Kidney (tissue), 14 donors: ENCODE measurements around the gene FBF1. TPM values are rescaled to one million over a fixed set of nuclear protein-coding genes. Genes with fewer than 3 reads are reported as not detected.

Experiments used
- DNase-seq, 5 donors: peaks; one replicate each; pipeline ENCODE4 v3.0.0-alpha.2; 2013 to 2020
- FAIRE-seq: peaks from 2 replicates; lab custom pipeline; 2012; peaks lifted over from hg19 to GRCh38; lab: Jason Lieb, UNC
- H3K27ac ChIP-seq, 2 donors: one replicate each; pipeline ENCODE4 v1.7.0; 2013; ENCODE audit warnings: low read depth in 2 of 2, low read length in 2 of 2, inconsistent platforms in 1 of 2
- H3K27me3 ChIP-seq: one replicate; pipeline ENCODE4 v1.7.1; 2013; ENCODE audit warnings: low read length, inconsistent platforms; ENCODE audit not compliant: control insufficient read depth, insufficient read depth
- H3K36me3 ChIP-seq, 3 donors: one replicate each; pipeline versions ENCODE4 v1.7.0 to v1.7.1; 2013; ENCODE audit warnings: low read length in 3 of 3, control low read depth in 1 of 3, inconsistent platforms in 1 of 3; ENCODE audit not compliant: insufficient read depth in 3 of 3, control insufficient read depth in 2 of 3
- H3K4me1 ChIP-seq, 3 donors: one replicate each; pipeline versions ENCODE4 v1.7.0 to v1.7.1; 2013; ENCODE audit warnings: low read length in 3 of 3, inconsistent platforms in 1 of 3, low read depth in 1 of 3; ENCODE audit not compliant: control insufficient read depth in 2 of 3, insufficient read depth in 2 of 3
- H3K4me3 ChIP-seq, 3 donors: one replicate each; pipeline versions ENCODE4 v1.7.0 to v1.8.1; 2013; ENCODE audit warnings: low read length in 3 of 3, control low read depth in 1 of 3, inconsistent platforms in 1 of 3
- H3K9ac ChIP-seq, 3 donors: one replicate each; pipeline versions ENCODE4 v1.7.0 to v1.7.1; 2013; ENCODE audit warnings: low read length in 3 of 3, control low read depth in 1 of 3, inconsistent platforms in 1 of 3
- H3K9me3 ChIP-seq, 3 donors: one replicate each; pipeline versions ENCODE4 v1.7.0 to v1.7.1; 2013; ENCODE audit warnings: low read length in 3 of 3, control low read depth in 1 of 3, inconsistent platforms in 1 of 3; ENCODE audit not compliant: control insufficient read depth in 2 of 3, insufficient read depth in 1 of 3
- intact Hi-C: fragments of 100-400 bp; cut with DNase I; formaldehyde crosslinking; loops from one replicate; pipeline ENCODE4 v1.11.1; 2022
- polyA plus RNA-seq: library from polyadenylated mRNA; stranded (reverse); fragments of 350-450 nt; fragmentation: Illumina TruSeq; extraction: RNeasy Lipid Tissue Mini Kit (QIAGEN cat#74804); gene quantifications from one replicate; pipeline ENCODE4 v1.2.3, GENCODE V29; 2014; ENCODE audit warnings: low read depth, low replicate concordance; ENCODE audit not compliant: insufficient read depth
- total RNA-seq: library from RNA; stranded (reverse); fragmentation: NEBNext Ultra II Directional; extraction: Animal tissue kit (Norgen Biotek cat#: 25700); gene quantifications from one replicate; pipeline ENCODE4 v1.2.1, GENCODE V29; 2021
- TF ChIP-seq, protein P1 (sequence below): IDR thresholded peaks from 3 replicates; pipeline ENCODE4 v1.5.1; 2012; ENCODE audit warnings: mild to moderate bottlenecking, moderate library complexity, borderline replicate concordance; ENCODE audit not compliant: insufficient read depth; ENCODE audit errors: extremely low read depth
- donor health status: control.
- donor health status: control.
- donor health status: control.
- donor health status: control.
- donor health status: control.
- donor health status: DM: yes; HTN: yes; CAD: no.
- donor health status: Normal renal cell carcinoma (clear cell type).

Gene FBF1
- total and polyA plus RNA-seq, 2 donors from 2014 or later = 5.7 to 11.5 TPM

DNA sequence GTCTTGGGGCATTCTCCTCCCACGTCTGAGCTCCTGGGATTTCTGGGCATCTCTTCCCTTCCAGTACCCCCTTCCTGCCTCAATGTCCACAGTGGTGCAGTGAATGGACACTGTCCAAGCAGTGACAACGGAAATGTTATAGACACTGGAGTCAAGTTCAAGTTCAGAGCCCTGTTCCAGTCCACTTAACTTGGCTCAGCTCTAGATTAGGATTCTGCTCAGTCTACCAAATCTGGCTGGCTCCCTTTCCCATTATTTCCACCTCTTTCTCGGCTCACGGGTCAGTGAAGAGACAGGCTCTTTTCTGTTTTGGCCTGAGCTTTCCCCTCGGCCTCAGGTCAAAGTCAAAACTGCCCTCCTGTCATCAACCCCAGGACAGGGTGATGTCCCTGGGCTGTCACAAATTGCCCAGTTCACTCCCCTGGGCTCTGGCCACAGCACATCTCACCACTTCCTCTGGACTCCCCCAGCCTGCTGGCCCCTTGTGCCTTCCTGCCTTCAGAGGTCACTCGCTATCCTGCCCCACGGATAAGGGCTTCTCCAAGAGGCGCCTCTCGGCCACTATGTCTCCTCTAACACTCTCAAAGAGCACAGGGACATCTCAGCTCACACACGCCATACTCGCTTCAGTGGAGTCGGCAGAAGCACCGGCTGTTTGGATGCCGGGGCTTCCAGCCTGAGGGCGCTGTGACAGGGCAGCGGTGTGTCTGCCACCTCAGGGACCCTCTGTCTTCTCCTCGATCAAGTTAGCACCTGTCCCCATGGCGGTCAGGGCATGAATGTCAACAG is 18.5 kb downstream of the FBF1 start:
- Histone ChIP-seq H3K9me3 (no peaks in the 10 kb centered on the region), H3K4me1 (peaks cover 0 to 12% (median 0%) of the 10 kb centered on the region in 3 donors), H3K36me3 (peaks cover 0 to 3% (median 0%) of the 10 kb centered on the region in 3 donors), H3K27ac (no peak overlapping the region), H3K4me3 (no peak overlapping the region), H3K27me3 (no peaks in the 10 kb centered on the region), H3K9ac (no peak overlapping the region)
- intact Hi-C loops = no loop called here
- FAIRE-seq (no peak), DNase-seq (peak in 1 of 5 donors; percentile 39)
- TF ChIP-seq, protein P1, sequence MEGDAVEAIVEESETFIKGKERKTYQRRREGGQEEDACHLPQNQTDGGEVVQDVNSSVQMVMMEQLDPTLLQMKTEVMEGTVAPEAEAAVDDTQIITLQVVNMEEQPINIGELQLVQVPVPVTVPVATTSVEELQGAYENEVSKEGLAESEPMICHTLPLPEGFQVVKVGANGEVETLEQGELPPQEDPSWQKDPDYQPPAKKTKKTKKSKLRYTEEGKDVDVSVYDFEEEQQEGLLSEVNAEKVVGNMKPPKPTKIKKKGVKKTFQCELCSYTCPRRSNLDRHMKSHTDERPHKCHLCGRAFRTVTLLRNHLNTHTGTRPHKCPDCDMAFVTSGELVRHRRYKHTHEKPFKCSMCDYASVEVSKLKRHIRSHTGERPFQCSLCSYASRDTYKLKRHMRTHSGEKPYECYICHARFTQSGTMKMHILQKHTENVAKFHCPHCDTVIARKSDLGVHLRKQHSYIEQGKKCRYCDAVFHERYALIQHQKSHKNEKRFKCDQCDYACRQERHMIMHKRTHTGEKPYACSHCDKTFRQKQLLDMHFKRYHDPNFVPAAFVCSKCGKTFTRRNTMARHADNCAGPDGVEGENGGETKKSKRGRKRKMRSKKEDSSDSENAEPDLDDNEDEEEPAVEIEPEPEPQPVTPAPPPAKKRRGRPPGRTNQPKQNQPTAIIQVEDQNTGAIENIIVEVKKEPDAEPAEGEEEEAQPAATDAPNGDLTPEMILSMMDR = no peak

DNA sequence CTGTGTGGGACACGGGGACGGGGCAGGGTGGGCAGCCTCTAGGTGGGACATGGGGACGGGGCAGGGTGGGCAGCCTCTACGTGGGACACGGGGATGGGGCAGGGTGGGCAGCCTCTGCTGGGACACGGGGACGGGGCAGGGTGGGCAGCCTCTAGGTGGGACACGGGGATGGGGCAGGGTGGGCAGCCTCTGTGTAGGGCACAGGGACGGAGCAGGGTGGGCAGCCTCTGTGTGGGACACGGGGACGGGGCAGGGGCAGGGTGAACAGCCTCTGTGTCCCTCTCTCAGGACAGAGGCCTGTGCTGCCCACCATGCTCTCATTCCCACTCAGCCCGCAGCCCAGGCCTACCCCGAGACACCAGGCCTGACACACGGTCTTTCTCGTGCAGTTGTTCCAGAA is 19.2 kb downstream of the FBF1 start:
- H3K9me3 ChIP-seq = no peaks in the 10 kb centered on the region
- H3K27me3 ChIP-seq = no peaks in the 10 kb centered on the region
- H3K27ac ChIP-seq = no peak overlapping the region
- peaks cover 0 to 12% (median 0%) of the 10 kb centered on the region in 3 donors for H3K4me1 ChIP-seq
- intact Hi-C loops = no loop called here
- H3K4me3 ChIP-seq = no peak overlapping the region
- H3K36me3 ChIP-seq = peaks cover 0 to 3% (median 0%) of the 10 kb centered on the region in 3 donors
- FAIRE-seq = no peak
- peak in 1 of 5 donors; percentile 71 for DNase-seq
- H3K9ac ChIP-seq = no peak overlapping the region
- TF ChIP-seq, protein P1 = no peak

DNA sequence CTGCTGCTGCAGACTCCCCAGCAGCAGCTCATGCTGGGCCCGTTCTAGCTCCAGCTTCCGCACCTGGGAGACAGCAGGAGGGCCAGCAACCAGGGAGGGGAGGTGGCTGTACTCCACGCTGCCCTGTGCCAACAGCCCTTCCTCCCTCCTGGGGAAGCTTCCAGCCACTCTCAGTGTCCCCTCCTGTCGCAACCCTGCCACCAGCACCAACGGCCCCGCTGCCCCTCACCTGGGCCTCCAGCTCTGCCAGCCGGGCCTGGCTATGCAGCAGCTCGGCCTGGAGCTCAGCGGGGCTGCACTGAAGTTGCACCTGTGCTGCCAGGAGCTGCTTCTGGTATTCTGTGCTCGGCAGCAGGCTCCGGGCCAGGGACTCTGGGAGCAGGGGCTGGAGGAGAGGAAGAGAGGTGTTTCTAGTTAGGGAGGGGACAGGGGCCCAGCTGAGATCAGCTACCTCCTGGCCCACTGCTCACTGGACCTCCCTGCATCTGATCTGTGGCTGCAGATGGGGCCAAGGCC is 20.7 kb downstream of the FBF1 start:
- Histone ChIP-seq H3K27me3 (no peaks in the 10 kb centered on the region), H3K9me3 (no peaks in the 10 kb centered on the region)
- FAIRE-seq = no peak

More for the DNA sequence above, 20.7 kb downstream of the FBF1 start:
- intact Hi-C loops = no loop called here
- Histone ChIP-seq H3K36me3 (no peaks in the 10 kb centered on the region), H3K27ac (no peak overlapping the region), H3K4me1 (peaks cover 0 to 12% (median 0%) of the 10 kb centered on the region in 3 donors), H3K4me3 (no peak overlapping the region), H3K9ac (no peak overlapping the region)
- no peak for DNase-seq
- TF ChIP-seq, protein P1 = no peak
